Brain pericyte (primary cell): ENCODE results near the gene PHLDA3.

Source experiments
- DNase-seq: peaks from one replicate; pipeline ENCODE4 v3.0.0-alpha.2; 2012; ENCODE audit warnings: low read depth, low spot score

The PHLDA3 gene

DNA sequence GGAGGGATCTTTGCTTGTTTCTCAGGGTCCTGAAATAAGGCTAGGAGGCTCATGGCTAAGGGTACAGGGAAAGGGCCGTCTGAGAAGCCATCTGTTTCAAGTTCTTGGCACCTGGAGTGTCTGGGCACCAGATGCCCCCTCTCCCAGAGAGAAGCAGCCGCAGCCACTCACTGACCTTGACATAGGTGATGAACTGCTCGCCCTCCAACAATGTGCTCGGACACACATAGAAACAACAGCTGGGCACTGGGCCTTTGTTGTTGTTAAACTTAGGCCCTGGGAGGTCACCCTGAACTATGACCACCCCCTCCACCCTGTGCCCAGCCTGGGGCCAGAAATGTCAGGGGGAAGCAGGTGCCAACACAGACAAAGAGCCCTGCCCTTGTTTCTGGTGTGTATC lies 38.2 kb downstream of the PHLDA3 start:
- DNase-seq = no peak

DNA sequence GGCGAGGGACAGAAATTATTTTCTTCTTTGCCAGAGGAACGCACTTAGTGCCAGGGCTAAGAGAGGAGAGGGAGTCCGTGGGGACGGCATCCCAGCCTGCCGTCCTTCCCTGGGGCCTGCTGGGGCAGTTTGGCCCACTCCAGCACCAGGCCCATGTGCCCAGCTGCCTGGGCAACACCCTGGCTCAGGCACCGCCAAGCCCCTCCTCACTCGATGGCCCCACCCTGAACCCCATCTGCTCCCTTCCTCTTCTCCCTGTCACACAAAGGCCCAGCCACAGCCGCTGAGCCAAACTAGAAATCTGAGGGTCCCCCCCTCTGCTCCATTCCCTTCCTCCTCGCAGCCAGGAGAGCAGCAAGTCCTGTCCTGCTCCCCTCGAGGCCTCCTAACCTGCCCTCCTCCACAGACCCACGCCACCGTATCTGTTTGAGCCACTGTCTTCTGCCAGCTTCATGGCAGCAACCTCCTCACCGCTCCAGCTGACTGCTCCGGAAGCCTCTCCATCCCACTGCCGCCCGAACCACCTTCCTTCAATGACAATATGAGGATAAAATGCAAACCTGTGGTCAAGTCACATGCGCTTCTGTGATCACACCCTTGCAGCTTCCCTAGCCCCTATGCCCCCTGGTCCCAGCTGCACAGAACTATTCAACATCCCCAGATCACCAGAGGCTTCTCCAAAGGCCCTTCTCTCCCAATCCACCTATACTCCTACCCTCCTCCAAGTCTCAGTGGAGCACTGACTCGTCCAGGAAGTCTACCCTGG lies 39.1 kb downstream of the PHLDA3 start:
- no peak for DNase-seq

DNA sequence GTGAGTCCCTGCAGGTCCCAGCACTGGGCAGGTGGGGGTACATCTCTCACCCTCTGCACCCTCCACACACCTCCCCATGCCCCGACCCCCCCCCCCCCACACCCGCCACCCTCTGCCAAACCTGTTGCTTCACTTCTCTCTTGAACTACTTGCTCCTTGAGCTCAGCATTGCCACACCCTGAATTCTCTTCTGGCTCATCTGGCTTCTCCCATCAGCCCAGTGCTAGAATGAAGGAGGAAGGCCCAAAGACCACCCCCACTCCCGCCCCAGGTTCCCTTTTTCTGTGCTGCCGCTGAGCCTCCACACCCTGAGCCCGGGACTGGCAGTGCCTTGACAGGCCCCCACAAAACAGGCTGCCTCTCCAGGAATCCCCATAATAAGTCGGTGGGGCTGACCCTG lies 41.0 kb downstream of the PHLDA3 start:
- no peak for DNase-seq

DNA sequence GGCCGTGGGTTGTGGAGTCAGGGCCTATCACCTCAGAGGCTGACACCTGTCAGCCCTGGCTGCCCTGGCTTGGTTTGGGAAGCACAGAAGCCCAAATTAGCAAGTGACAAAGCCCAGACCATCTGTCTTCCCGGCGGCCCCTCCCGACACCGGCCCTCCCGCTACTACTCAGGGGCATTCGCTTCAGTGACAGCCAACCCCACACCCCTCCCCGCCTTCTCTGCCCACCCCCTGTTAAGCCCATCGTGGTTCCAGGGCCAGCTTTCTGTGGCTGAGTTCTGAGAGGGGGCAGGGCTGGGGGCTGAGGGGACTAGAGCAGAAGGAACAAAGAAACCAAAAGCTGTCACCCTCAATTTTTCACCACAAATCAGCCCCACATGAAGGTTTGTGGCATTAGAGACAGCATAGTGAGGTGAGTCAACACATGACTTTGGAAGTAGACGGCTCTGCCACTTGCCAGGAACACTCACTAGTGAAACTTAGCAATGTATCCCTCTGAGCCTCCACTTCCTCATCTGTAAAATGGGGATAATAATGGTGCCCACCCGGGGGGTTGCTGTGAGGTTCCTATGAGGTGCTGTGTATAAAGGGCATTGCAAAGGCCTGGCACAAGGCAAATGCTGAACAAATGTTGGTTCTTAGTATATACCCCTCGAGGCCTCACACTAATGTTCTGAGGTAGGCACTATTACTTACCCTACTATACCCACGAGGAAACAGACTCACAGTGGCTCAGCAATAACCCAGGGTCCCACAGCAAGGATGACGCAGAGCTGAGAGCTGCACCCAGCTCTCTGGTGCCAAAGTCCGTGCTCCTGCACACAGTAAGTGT lies 42.3 kb downstream of the PHLDA3 start:
- DNase-seq = no peak

GRCh38 chr1:201424146-201424545 lies 44.8 kb downstream of the PHLDA3 start:
- no peak for DNase-seq

GRCh38 chr1:201423655-201424054 lies 45.3 kb downstream of the PHLDA3 start:
- no peak for DNase-seq

GRCh38 chr1:201422436-201423030 lies 46.5 kb downstream of the PHLDA3 start:
- no peak for DNase-seq

DNA sequence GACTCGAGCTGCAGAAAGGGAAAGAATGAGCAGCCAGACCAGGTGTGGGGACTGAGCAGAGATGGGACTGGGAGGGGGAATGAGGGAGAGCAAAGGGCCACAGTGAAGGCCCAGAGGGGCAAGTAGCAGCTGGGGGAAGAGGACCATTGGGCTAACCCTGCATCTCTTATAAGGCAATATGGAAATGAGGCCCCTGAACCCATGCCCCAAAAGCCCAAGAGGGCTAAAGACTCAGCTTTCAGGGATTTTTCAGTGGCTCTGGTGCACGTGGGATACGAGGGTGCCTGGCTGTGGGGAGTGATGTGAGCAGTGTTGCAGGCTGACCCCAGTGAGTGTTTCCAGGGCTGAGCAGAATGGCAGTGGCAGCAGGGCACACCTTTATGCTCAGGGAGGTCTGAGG lies 47.0 kb downstream of the PHLDA3 start:
- no peak for DNase-seq

DNA sequence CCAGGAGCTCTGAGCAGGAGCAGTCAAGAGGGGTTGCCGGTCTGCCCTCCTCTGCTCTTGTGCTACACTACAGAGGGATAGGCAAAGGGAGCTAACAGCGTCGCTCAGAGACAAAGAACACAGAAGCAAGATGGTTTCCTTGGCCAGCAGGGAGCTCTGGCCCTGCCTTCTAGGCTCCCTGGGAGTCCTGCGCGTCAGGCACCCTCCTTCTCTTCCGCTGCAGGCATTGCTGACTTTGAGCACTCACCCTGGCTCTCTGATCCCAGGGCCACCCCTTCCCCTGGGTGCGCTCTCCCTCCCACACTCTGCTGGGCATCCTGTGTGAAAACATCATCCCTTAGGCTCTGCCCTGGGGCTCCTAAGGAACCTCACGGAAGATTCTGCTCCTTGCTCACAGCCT lies 47.9 kb downstream of the PHLDA3 start:
- DNase-seq = no peak

GRCh38 chr1:201420608-201421002 lies 48.4 kb downstream of the PHLDA3 start:
- DNase-seq = no peak

GRCh38 chr1:201419746-201420607 lies 49.0 kb downstream of the PHLDA3 start:
- no peak for DNase-seq

- DNase-seq = no peak
These were observed 49.7 kb downstream of the PHLDA3 start for GRCh38 chr1:201419256-201419655.

DNA sequence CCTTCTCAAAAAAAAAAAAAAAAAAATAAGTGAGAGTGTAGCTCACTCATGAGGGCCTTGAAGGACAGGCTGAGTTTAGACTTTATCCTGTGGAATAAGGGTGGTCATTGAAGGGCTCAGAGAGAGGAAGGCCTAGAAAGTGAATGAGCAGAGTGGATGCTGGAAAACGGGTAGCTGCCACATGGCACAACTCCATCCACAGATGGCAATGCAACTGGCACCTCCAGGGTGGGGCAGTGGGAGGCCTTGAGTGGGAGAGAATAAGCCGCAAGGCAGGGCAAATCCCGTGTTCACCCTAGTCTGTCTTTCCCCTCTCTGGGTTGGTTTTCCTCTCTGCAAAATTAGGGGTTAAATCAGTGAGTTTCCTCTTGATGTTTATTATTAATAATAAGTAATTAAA lies 50.5 kb downstream of the PHLDA3 start:
- DNase-seq = no peak
